HEK293 (cell line): ENCODE results near the gene TRAM2.

ENCODE experiments used
- CTCF ChIA-PET: fragments of 350-600 bp; formaldehyde crosslinking; extraction: SDS; loops from one replicate; lab custom pipeline; 2021; ENCODE audit warnings: antibody characterized with exemption; lab: Yijun Ruan, JAX
- POLR2A ChIA-PET: fragments of 300-600 bp; formaldehyde crosslinking; extraction: SDS; loops from one replicate; lab custom pipeline; 2020; ENCODE audit warnings: antibody characterized with exemption, inconsistent platforms; lab: Yijun Ruan, JAX
- H3K27ac ChIP-seq: fragments of 200-500 bp; sonication (Bioruptor generic); 2 replicates; pipeline ENCODE4 v1.5.1; 2014; ENCODE audit warnings: low read depth, low read length, control low read depth, inconsistent platforms; ENCODE audit errors: extremely low read depth
- H3K36me3 ChIP-seq, 2 experiments: fragments of 200-500 bp in 1 of 2; sonication (Bioruptor generic) in 1 of 2; 1 replicate in 1 of 2; 2 replicates in 1 of 2; pipeline ENCODE4 v1.5.1; 2014 to 2017; ENCODE audit warnings: inconsistent platforms in 2 of 2, low read length in 2 of 2; ENCODE audit not compliant: control insufficient read depth in 2 of 2, insufficient read depth in 1 of 2
- H3K4me1 ChIP-seq: fragments of 200-500 bp; sonication (Bioruptor generic); 2 replicates; pipeline ENCODE4 v1.5.1; 2014; ENCODE audit warnings: mild to moderate bottlenecking, low read length, inconsistent platforms; ENCODE audit not compliant: control insufficient read depth, insufficient read depth
- H3K4me3 ChIP-seq: 2 replicates; pipeline ENCODE4 v1.5.1; 2011; ENCODE audit warnings: low read depth, mild to moderate bottlenecking, control low read depth, low read length, moderate library complexity
- H3K9me3 ChIP-seq: fragments of 200-500 bp; sonication (Bioruptor generic); 2 replicates; pipeline ENCODE4 v1.5.1; 2014; ENCODE audit warnings: low read depth, low read length, inconsistent platforms; ENCODE audit not compliant: control insufficient read depth, insufficient read depth
- CTCF ChIP-seq: fragments of 450-650 bp; formaldehyde crosslinking; IDR thresholded peaks from 2 replicates; pipeline ENCODE4 v1.5.1; 2016; ENCODE audit warnings: missing biosample characterization, missing genetic modification characterization
- PBX3 ChIP-seq: sonication (generic); formaldehyde crosslinking; IDR thresholded peaks from 2 replicates; pipeline ENCODE4 v1.8.1; 2022; ENCODE audit warnings: mild to moderate bottlenecking, moderate library complexity, missing genetic modification reagents
- SP3 ChIP-seq: fragments of 450-650 bp; formaldehyde crosslinking; IDR thresholded peaks from 2 replicates; pipeline ENCODE4 v1.5.1; 2016; ENCODE audit warnings: missing biosample characterization, missing genetic modification characterization
- SP7 ChIP-seq: fragments of 450-650 bp; formaldehyde crosslinking; IDR thresholded peaks from 2 replicates; pipeline ENCODE4 v1.5.1; 2016; ENCODE audit warnings: missing biosample characterization, missing genetic modification characterization
- ZBTB1 ChIP-seq: fragments of 450-650 bp; formaldehyde crosslinking; IDR thresholded peaks from 2 replicates; pipeline ENCODE4 v1.5.1; 2016; ENCODE audit warnings: missing biosample characterization, missing genetic modification characterization
- ZBTB17 ChIP-seq: fragments of 450-650 bp; formaldehyde crosslinking; IDR thresholded peaks from 2 replicates; pipeline ENCODE4 v1.5.1; 2016; ENCODE audit warnings: missing biosample characterization, missing genetic modification characterization
- ZFP37 ChIP-seq: fragments of 450-650 bp; formaldehyde crosslinking; IDR thresholded peaks from 2 replicates; pipeline ENCODE4 v1.5.1; 2016; ENCODE audit warnings: missing biosample characterization, missing genetic modification characterization
- ZNF112 ChIP-seq: fragments of 450-650 bp; formaldehyde crosslinking; IDR thresholded peaks from 2 replicates; pipeline ENCODE4 v1.5.0; 2017; ENCODE audit warnings: missing biosample characterization, missing genetic modification characterization
- ZNF132 ChIP-seq: fragments of 450-650 bp; formaldehyde crosslinking; IDR thresholded peaks from 2 replicates; pipeline ENCODE4 v1.5.1; 2017; ENCODE audit warnings: missing biosample characterization, missing genetic modification characterization, borderline replicate concordance
- ZNF146 ChIP-seq: fragments of 450-650 bp; formaldehyde crosslinking; IDR thresholded peaks from 2 replicates; pipeline ENCODE4 v1.5.1; 2016; ENCODE audit warnings: missing biosample characterization, missing genetic modification characterization
- ZNF174 ChIP-seq: fragments of 450-650 bp; formaldehyde crosslinking; IDR thresholded peaks from 2 replicates; pipeline ENCODE4 v1.5.0; 2017; ENCODE audit warnings: missing biosample characterization, mild to moderate bottlenecking, missing genetic modification characterization
- ZNF266 ChIP-seq: fragments of 450-650 bp; formaldehyde crosslinking; IDR thresholded peaks from 2 replicates; pipeline ENCODE4 v1.5.1; 2016; ENCODE audit warnings: missing biosample characterization, missing genetic modification characterization, low read depth
- ZNF354C ChIP-seq: fragments of 450-650 bp; formaldehyde crosslinking; IDR thresholded peaks from 2 replicates; pipeline ENCODE4 v1.5.1; 2016; ENCODE audit warnings: missing biosample characterization, missing genetic modification characterization, low read depth, borderline replicate concordance
- ZNF366 ChIP-seq: fragments of 450-650 bp; formaldehyde crosslinking; conservative IDR thresholded peaks from 2 replicates; pipeline ENCODE4 v1.5.1; 2016; ENCODE audit warnings: missing biosample characterization, missing genetic modification characterization
- ZNF398 ChIP-seq: fragments of 450-650 bp; formaldehyde crosslinking; IDR thresholded peaks from 2 replicates; pipeline ENCODE4 v1.5.1; 2017; ENCODE audit warnings: missing biosample characterization, missing genetic modification characterization
- ZNF416 ChIP-seq: fragments of 450-650 bp; formaldehyde crosslinking; IDR thresholded peaks from 2 replicates; pipeline ENCODE4 v1.5.1; 2016; ENCODE audit warnings: missing biosample characterization, missing genetic modification characterization
- ZNF501 ChIP-seq: fragments of 450-650 bp; formaldehyde crosslinking; IDR thresholded peaks from 2 replicates; pipeline ENCODE4 v1.5.1; 2016; ENCODE audit warnings: missing biosample characterization, missing genetic modification characterization
- ZNF544 ChIP-seq: fragments of 450-650 bp; formaldehyde crosslinking; IDR thresholded peaks from 2 replicates; pipeline ENCODE4 v1.5.0; 2017; ENCODE audit warnings: missing biosample characterization, missing genetic modification characterization
- ZNF548 ChIP-seq: fragments of 450-650 bp; formaldehyde crosslinking; IDR thresholded peaks from 2 replicates; pipeline ENCODE4 v1.5.1; 2016; ENCODE audit warnings: missing biosample characterization, missing genetic modification characterization
- ZNF585B ChIP-seq: fragments of 450-650 bp; formaldehyde crosslinking; IDR thresholded peaks from 2 replicates; pipeline ENCODE4 v1.5.1; 2016; ENCODE audit warnings: missing biosample characterization, missing genetic modification characterization
- ZNF654 ChIP-seq: fragments of 450-650 bp; formaldehyde crosslinking; IDR thresholded peaks from 2 replicates; pipeline ENCODE4 v1.5.1; 2016; ENCODE audit warnings: low read depth, missing biosample characterization, missing genetic modification characterization
- ZNF664 ChIP-seq: fragments of 450-650 bp; formaldehyde crosslinking; IDR thresholded peaks from 2 replicates; pipeline ENCODE4 v1.5.1; 2016; ENCODE audit warnings: missing biosample characterization, missing genetic modification characterization
- ZNF677 ChIP-seq: fragments of 450-650 bp; IDR thresholded peaks from 2 replicates; pipeline ENCODE4 v1.5.0; 2018; ENCODE audit warnings: missing biosample characterization, mild to moderate bottlenecking, missing genetic modification characterization, moderate library complexity
- ZNF791 ChIP-seq: fragments of 450-650 bp; formaldehyde crosslinking; IDR thresholded peaks from 2 replicates; pipeline ENCODE4 v1.5.1; 2016; ENCODE audit warnings: missing biosample characterization, missing genetic modification characterization

Gene TRAM2

GRCh38 chr6:52500238-52501129 is 76.4 kb downstream of the TRAM2 start:
- peaks cover 0 to 15% of the 10 kb centered on the region in 2 experiments; a peak in 1 of 3 replicates for H3K36me3 ChIP-seq
- no peak for TF ChIP-seq ZNF416 (tag by site-specific recombination)
- peak; percentile 26; the same call in 1 of the 2 replicates for TF ChIP-seq ZNF398
- peaks cover 15% of the 10 kb centered on the region for H3K4me1 ChIP-seq
- no peaks in the 10 kb centered on the region for H3K9me3 ChIP-seq
- ChIA-PET CTCF (interaction anchor here (0.5 to 3.3 kb wide), 7 partner anchors 75 to 163 kb away, joined by 3 to 20 read pairs (median 4); no protein-coding TSS in a partner anchor), POLR2A (interaction anchor here (0.7 to 1.1 kb wide), 4 partner anchors 11 to 77 kb away, joined by 3 to 5 read pairs (median 4); partner anchors contain the start of gene TRAM2)
- no peak overlapping the region for H3K4me3 ChIP-seq
- no peak overlapping the region for H3K27ac ChIP-seq

- ChIA-PET CTCF (interaction anchor here (0.6 to 3.3 kb wide), 10 partner anchors 11 to 98 kb away, joined by 3 to 20 read pairs (median 4); no protein-coding TSS in a partner anchor), POLR2A (interaction anchor here (0.7 to 1.4 kb wide), 7 partner anchors 10 to 77 kb away, joined by 3 to 5 read pairs (median 3); partner anchors contain the start of gene TRAM2)
- Histone ChIP-seq H3K9me3 (no peaks in the 10 kb centered on the region), H3K27ac (no peak overlapping the region), H3K4me3 (no peak overlapping the region), H3K4me1 (peaks cover 15% of the 10 kb centered on the region), H3K36me3 (peaks cover 0 to 14% of the 10 kb centered on the region in 2 experiments; a peak in 1 of 3 replicates)
- TF ChIP-seq ZNF654 (tag by site-specific recombination) (0 out of 2 replicates have a peak, but pooled peaks have one; percentile 11), CTCF (0 out of 2 replicates have a peak, but pooled peaks have one; percentile 16), ZNF112 (tag by site-specific recombination) (no peak)
These were observed 77.1 kb downstream of the TRAM2 start for GRCh38 chr6:52499681-52500236.

GRCh38 chr6:52499026-52499425 is 77.8 kb downstream of the TRAM2 start:
- Histone ChIP-seq H3K27ac (no peak overlapping the region), H3K4me1 (peaks cover 10% of the 10 kb centered on the region), H3K36me3 (peaks cover 0 to 12% of the 10 kb centered on the region in 2 experiments; a peak in 1 of 3 replicates), H3K9me3 (no peaks in the 10 kb centered on the region), H3K4me3 (no peak overlapping the region)
- CTCF ChIA-PET = interaction anchor here (0.6 to 3.3 kb wide), 8 partner anchors 10 to 99 kb away, joined by 3 to 20 read pairs (median 4); no protein-coding TSS in a partner anchor
- POLR2A ChIA-PET = interaction anchor here (1.0 to 1.8 kb wide), 5 partner anchors 14 to 79 kb away, joined by 3 to 9 read pairs (median 3); partner anchors contain the start of genes EFHC1 and TRAM2
- TF ChIP-seq ZNF354C (tag by site-specific recombination) (no peak), ZNF266 (tag by site-specific recombination) (no peak), ZNF132 (tag by site-specific recombination) (no peak), ZFP37 (no peak), ZNF548 (tag by site-specific recombination) (no peak), ZNF366 (tag by site-specific recombination) (peak; percentile 70), ZNF501 (tag by site-specific recombination) (no peak), ZNF677 (tag by site-specific recombination) (no peak), SP7 (tag by site-specific recombination) (0 out of 2 replicates have a peak, but pooled peaks have one; percentile 16), ZNF585B (tag by site-specific recombination) (no peak), ZBTB1 (no peak), ZNF174 (tag by site-specific recombination) (no peak), SP3 (no peak), ZNF146 (tag by site-specific recombination) (no peak), PBX3 (CRISPR knock-in tag) (no peak), ZNF664 (tag by site-specific recombination) (no peak), ZNF544 (tag by site-specific recombination) (no peak), ZBTB17 (tag by site-specific recombination) (peak; percentile 61), ZNF791 (tag by site-specific recombination) (no peak)
